ENCODE data around the gene SYT12.

DNA sequence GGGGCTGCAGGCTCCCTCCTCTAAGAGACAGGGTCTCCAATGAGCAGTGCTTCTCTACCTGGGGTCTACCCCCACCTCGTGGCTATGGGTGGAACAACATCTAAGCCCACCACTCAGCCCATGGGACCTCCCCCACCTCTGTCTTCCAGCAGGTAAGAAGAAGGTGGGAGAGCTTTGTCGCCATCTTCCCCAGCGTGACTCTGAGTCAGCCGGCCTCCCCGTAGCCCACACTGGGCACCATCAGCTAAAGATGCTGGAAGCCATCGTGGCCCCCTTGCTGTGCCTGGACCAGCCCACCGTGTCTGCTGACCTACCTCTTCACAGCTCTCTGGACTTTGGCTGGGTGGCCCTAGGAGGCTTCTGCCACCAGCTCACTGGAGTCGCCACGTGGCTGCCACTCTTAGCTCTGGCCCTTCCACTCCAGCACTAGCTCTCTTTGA, 46.9 kb upstream of the SYT12 start:
- TF ChIP-seq, protein P1, sequence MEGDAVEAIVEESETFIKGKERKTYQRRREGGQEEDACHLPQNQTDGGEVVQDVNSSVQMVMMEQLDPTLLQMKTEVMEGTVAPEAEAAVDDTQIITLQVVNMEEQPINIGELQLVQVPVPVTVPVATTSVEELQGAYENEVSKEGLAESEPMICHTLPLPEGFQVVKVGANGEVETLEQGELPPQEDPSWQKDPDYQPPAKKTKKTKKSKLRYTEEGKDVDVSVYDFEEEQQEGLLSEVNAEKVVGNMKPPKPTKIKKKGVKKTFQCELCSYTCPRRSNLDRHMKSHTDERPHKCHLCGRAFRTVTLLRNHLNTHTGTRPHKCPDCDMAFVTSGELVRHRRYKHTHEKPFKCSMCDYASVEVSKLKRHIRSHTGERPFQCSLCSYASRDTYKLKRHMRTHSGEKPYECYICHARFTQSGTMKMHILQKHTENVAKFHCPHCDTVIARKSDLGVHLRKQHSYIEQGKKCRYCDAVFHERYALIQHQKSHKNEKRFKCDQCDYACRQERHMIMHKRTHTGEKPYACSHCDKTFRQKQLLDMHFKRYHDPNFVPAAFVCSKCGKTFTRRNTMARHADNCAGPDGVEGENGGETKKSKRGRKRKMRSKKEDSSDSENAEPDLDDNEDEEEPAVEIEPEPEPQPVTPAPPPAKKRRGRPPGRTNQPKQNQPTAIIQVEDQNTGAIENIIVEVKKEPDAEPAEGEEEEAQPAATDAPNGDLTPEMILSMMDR (IDR thresholded peaks at IDR 0.05), result peak in 4 of 7 experiments; percentile 17 to 35 (median 21)
- TF ChIP-seq POLR2A (IDR thresholded peaks at IDR 0.05), result no peak

All from body of pancreas (tissue), 4 donors.